ENCODE data around the gene PDIA4.

Gene PDIA4

DNA sequence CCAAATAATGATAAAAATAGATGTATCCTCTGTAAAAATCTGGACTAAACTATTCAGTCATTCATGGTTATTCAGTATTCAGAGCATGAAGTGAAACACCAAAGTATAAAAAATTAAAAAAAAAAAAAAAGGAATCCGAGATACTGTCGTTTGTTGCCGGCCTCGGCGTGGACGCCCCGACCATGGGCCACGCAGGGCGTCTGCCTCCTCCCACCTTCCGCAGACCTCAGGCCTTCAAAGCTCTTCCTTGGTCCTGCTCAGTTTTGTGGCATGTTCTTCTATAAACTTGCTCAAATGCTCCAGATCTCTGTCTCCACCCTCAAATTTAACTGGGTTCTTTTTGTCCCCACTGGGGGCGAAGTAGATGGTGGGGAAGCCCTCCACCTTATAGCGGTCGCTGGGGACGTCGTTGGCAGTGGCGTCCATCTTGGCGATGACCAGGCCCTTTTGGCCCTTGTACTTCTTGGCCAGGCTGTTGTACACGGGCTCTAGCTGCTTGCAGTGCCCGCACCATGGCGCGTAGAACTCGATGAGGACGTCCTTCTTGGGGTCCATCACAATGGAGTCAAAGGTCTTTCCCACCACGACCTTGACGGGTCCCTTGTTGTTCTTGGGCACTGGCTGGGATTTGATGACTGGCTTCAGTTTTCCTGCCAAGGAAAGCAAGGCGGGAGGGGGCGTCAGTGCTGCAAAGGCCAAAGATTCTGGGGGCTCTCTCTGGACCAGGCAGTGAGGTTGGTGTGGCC lies 24.6 kb downstream of the PDIA4 start:
- DNase-seq, result no peak

DNA sequence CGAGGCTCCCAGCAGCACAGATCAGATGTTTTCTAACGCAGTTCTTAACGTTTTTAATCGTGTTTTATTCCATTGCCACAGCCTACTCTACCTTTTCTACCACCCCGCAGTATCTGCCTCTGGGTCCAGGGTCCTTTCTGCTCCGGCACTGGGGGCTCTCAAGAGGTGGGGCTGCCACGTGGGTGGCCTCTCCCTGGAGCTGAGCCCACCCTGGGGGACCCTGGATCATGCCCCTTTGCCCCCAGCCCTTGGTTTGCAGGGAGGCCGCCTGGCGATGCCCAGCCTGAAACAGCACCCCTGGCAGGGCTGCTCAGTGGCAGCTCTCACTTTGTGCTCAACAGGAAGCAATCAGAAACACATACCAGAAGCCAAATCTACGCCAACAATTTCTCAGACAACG lies 25.3 kb downstream of the PDIA4 start:
- DNase-seq, result no peak
- TF ChIP-seq POLR2A (IDR thresholded peaks at IDR 0.05; ENCODE audit: low read length) (no peak), GATA1 (IDR thresholded peaks at IDR 0.05; ENCODE audit: low read depth, low read length) (no peak)

More for the DNA sequence above, 24.6 kb downstream of the PDIA4 start:
- no peak for TF ChIP-seq GATA1 (IDR thresholded peaks at IDR 0.05; ENCODE audit: low read depth, low read length)
- no peak for TF ChIP-seq POLR2A (IDR thresholded peaks at IDR 0.05; ENCODE audit: low read length)

DNA sequence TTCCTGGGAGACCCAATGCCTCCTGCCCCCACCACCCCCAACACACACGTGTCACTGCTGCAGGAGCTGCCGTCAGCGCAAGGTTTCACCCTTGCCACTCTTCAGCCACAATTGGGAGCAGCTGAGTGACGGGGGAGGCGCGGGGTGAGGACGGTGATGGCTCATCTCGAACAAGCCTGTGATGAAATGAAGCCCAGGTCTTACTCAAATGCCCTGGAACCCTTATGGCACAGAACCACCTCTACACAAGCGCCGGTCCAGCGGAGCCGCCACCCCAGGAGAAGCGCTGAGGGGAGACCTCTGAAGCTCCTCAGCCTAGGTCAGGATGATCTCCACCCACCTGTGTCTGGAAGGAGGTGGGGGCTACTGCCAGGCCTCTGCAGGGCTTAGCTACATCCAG lies 25.7 kb downstream of the PDIA4 start:
- DNase-seq, result no peak
- no peak for TF ChIP-seq POLR2A (IDR thresholded peaks at IDR 0.05; ENCODE audit: low read length)
- no peak for TF ChIP-seq GATA1 (IDR thresholded peaks at IDR 0.05; ENCODE audit: low read depth, low read length)

DNA sequence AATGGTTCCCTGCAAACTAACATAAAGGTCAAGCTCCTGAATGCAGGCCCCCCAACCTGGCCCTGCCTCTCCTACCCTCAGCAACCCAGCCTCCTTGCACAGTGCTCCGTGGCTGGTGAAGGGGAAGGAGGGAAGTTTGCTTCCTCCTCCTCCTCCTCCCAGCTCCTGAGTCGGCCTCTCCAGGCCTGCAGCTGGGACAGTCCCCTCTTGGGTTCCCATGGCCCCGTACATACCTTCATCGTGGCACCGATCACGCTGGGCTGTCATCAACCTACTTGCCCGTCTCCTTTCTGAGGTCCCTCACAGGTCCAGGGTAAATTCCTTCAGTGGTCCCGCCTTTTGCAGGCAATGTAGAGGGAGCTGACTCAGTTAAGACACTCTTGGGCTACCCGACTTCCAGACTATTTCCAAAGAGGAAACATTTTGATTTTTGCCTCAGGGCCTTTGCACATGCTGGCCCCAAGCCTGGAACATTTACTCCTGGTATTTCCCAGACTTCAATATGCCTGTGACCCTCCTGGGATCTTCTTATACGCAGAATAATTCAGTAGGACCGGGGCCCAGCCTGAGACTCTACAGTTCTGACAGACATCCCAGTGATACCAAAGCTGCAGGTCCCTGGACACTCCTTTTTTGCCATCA lies 26.8 kb downstream of the PDIA4 start:
- DNase-seq, result no peak
- TF ChIP-seq GATA1 (IDR thresholded peaks at IDR 0.05; ENCODE audit: low read depth, low read length) (no peak), POLR2A (IDR thresholded peaks at IDR 0.05; ENCODE audit: low read length) (no peak)

DNA sequence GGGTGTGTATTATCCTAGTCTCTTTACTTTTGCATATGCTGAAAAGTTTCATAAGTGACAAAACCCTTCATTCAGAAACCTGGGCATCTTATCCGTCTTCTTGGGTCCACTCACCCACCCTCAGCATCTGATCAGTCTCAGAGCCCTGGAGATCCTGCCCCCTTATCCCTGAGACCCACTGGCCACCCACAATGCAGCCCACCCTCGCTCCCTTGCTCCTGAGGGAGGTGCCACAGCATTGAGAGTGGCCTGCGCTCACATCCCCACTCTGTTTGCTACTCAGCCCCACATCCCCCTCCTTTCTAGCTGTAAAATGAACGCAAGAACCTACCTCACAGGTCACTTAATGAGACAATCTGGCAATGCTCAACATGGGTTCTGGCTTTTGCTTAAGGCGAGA lies 27.3 kb downstream of the PDIA4 start:
- TF ChIP-seq GATA1 (IDR thresholded peaks at IDR 0.05; ENCODE audit: low read depth, low read length) (no peak), POLR2A (IDR thresholded peaks at IDR 0.05; ENCODE audit: low read length) (no peak)
- DNase-seq, result no peak

DNA sequence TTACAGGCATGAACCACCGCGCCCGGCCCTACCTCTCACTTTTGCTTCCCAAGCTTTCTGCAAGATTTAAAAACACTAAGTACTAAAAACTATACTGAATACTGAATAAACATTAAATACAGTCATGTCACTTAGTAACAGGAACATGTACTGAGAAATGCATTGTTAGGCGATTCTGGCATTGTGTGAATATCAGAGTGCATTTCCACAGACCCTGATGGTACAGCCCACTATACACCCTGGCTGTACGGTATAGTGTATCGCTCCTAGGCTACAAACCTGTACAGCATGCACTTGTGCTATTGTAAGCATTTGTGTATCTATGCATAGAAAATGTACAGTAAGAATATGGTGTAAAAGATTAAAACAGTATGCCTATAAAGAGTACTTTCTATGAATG lies 29.1 kb downstream of the PDIA4 start:
- DNase-seq, result no peak
- TF ChIP-seq GATA1 (IDR thresholded peaks at IDR 0.05; ENCODE audit: low read depth, low read length) (no peak), POLR2A (IDR thresholded peaks at IDR 0.05; ENCODE audit: low read length) (no peak)

DNA sequence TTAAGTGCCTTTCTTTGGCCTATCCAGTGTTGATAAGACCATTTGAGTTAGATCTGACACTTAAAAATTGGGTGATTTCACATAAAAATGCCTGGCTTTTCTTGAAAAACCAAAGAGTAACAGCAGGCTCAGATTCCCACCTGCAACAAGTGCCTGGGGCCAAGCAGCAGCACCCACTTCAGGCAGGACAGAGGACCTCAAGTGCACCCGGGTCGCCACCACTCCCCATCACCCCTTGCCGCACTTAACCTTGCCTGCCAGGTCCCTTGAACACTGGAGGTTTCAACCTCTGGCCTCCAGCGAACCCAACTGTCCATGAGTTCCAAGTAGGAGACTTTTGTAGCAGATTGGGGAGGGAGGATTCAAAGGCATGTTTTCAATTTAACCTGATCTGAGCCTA lies 30.8 kb downstream of the PDIA4 start:
- no peak for TF ChIP-seq POLR2A (IDR thresholded peaks at IDR 0.05; ENCODE audit: low read length)
- no peak for TF ChIP-seq GATA1 (IDR thresholded peaks at IDR 0.05; ENCODE audit: low read depth, low read length)
- DNase-seq, result no peak

DNA sequence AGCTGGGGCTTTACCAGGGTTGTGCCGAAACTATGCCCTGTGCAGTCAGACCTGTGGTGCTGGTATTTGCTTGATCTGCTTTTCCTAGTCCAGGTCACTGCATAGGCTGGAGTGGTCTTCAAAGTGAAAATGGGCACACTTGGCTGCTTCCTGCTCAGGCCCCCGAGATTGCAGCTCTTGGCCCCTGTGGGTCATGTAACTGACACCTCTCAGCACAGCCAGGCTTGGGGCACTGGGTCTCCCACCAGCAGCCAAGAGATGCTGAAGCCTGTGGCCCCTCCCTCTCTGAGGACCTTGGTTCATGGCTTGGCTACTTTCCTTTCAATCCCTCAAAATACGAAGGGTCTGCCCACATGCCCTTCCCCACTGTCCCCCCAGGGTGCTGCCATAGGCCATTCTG lies 33.7 kb downstream of the PDIA4 start:
- TF ChIP-seq GATA1 (IDR thresholded peaks at IDR 0.05; ENCODE audit: low read depth, low read length), result no peak
- no peak for TF ChIP-seq POLR2A (IDR thresholded peaks at IDR 0.05; ENCODE audit: low read length)
- no peak for DNase-seq

DNA sequence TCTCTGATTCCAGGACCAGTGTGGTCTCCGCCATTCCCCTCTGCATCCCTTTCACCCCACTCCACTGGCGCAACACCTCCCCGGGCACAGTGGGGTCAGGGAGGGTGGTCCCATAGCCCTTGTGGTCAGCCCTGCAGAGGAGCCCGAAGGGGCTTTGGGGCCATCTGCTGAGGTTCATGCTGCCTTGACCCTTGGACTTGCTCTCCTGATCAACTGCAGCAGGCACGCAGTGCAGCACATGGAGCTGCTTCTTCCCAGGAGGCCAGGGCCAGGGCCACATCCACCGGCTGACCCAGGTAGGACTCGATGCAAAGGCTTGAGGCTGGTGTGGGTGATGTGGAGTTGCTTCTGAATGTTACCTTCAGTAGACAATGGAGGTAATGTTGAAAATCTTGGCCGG lies 35.1 kb downstream of the PDIA4 start:
- no peak for DNase-seq
- TF ChIP-seq POLR2A (IDR thresholded peaks at IDR 0.05; ENCODE audit: low read length) (no peak), GATA1 (IDR thresholded peaks at IDR 0.05; ENCODE audit: low read depth, low read length) (no peak)

DNA sequence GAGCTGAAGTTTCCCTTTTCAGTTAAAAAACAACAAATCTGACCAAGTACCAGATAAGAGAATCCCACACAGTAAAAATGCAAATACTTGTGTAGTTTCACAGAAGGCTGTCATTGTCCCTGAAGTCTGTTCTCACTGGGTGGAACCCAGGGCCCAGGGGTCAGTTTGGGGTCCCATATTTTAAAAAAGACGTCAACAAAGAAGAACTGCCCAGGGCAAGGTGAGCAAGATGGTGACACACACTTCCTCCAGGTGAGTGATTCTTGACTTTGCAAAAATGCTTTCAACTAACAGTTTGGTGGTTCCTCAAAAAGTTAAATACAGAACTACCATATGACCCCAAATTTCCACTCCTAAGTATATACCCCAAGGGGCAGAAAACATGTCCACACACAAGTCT lies 36.8 kb downstream of the PDIA4 start:
- no peak for DNase-seq
- TF ChIP-seq GATA1 (IDR thresholded peaks at IDR 0.05; ENCODE audit: low read depth, low read length) (no peak), POLR2A (IDR thresholded peaks at IDR 0.05; ENCODE audit: low read length) (no peak)

DNA sequence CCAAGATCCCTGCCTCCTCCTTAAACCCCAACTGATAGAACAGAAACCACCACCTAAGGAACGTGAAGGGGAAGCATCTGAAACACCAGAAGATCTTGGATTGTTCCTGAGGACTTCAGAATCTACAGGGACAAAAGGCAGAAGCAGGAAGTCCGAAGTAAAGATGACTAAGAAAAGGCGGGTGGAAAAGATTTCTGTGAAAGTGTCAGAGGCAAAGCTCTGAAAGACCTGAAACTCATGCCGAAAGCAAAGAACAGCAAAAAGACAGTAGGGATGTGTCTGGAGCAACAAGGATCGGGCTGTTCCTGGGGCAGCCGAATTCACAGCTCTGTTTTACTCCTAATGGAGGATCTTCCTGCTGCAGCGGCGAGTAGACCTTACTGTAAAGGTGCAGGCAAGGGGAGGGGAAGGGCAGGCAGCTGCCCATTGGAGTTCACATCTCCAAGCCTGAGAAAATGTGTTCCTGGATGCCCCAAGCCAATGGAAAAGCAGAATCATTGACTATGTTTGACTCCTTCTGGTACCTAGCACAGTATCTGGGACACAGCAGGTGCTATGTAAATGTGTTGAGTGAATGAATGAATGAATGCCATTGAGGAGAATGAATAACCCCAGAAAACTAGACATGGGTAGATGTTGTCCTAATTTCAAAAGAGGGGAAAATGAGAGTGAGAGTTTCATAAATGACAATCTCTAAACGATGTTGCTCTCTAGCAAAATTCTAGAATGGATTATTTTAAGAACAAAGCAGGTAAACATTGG lies 40.4 kb downstream of the PDIA4 start:
- TF ChIP-seq POLR2A (IDR thresholded peaks at IDR 0.05; ENCODE audit: low read length), result no peak
- TF ChIP-seq GATA1 (IDR thresholded peaks at IDR 0.05; ENCODE audit: low read depth, low read length), result no peak
- DNase-seq, result no peak

DNA sequence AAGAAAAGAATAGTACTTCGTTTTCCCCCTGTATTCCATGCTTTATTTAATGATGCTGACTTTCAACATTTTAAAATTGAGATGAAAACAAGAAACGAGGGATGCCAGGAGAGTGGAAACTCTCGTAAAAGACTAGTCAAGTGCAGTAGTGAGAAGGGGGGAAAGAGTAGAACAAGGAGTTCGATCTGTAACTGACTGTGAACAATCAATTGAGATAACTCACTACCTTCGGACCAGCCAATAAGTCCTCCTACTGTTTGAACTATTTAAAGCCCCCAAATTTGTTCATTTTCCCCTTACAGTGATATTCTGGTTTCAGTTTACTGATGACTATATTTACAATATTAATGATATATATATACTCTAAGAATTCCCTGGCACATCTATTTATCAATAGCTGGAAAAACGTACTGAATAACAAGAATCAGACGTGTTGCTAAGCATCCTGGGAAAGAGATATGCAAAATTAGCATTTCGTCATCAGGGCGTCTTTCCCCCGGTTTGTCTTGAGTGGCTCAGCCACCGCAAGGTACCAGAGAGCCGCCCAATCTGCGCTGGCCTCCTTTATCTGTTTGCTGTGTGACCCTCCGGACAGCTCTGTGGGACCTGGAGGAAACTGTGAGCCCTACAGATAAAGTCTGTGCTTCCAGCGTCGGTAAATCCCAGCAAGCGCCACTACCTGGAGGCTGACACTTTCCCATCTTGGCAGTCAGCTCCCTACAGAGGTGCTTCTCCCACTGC lies 41.1 kb downstream of the PDIA4 start:
- no peak for TF ChIP-seq POLR2A (IDR thresholded peaks at IDR 0.05; ENCODE audit: low read length)
- TF ChIP-seq GATA1 (IDR thresholded peaks at IDR 0.05; ENCODE audit: low read depth, low read length), result no peak
- peak; percentile 93 to 94 for DNase-seq

DNA sequence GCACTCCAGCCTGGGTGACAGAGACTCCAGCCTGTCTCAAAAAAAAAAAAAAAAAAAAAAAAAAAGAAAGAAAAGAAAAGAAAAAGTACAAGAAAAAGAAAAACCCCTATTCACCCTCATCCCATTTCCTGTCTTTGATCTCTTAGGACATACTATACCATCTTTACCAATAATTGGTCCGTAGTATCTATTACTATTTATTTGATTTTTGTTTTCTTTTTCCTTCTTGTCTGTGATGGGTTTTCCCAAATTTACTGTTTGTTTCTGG lies 41.6 kb downstream of the PDIA4 start:
- TF ChIP-seq GATA1 (IDR thresholded peaks at IDR 0.05; ENCODE audit: low read depth, low read length), result no peak
- TF ChIP-seq POLR2A (IDR thresholded peaks at IDR 0.05; ENCODE audit: low read length), result no peak
- no peak for DNase-seq

Measured in erythroblast (primary cell).